NK-92 (cell line): ENCODE data around the gene RPS6KC1.
"Not testable (repeated sequence)": the region's sequence is repeated elsewhere in the genome, so short reads cannot be mapped to it uniquely, and the experiment has no call there.

Experiments
- DNase-seq: peaks from one replicate; lab custom pipeline; 2025; ENCODE audit not compliant: unreplicated experiment; lab: John Stamatoyannopoulos, UW

The RPS6KC1 gene

GRCh38 chr1:213106298-213106697 is 55.3 kb downstream of the RPS6KC1 start:
- no peak for DNase-seq

- no peak for DNase-seq
Observed at GRCh38 chr1:213107613-213108012, 56.6 kb downstream of the RPS6KC1 start.

- no peak for DNase-seq
Observed at GRCh38 chr1:213110349-213111300, 59.6 kb downstream of the RPS6KC1 start.

- DNase-seq, result no peak
Observed at GRCh38 chr1:213111502-213111901, 60.5 kb downstream of the RPS6KC1 start.

- not testable (repeated sequence) for DNase-seq
Observed at GRCh38 chr1:213112723-213113122, 61.7 kb downstream of the RPS6KC1 start.

GRCh38 chr1:213117699-213118180 is 66.7 kb downstream of the RPS6KC1 start:
- not testable (repeated sequence) for DNase-seq

GRCh38 chr1:213119794-213120193 is 68.8 kb downstream of the RPS6KC1 start:
- no peak for DNase-seq

GRCh38 chr1:213120386-213120785 is 69.3 kb downstream of the RPS6KC1 start:
- DNase-seq, result no peak

GRCh38 chr1:213120961-213121360 is 69.9 kb downstream of the RPS6KC1 start:
- no peak for DNase-seq

GRCh38 chr1:213122514-213122929 is 71.5 kb downstream of the RPS6KC1 start:
- no peak for DNase-seq

- no peak for DNase-seq
Observed at GRCh38 chr1:213123087-213123486, 72.0 kb downstream of the RPS6KC1 start.

GRCh38 chr1:213123536-213123935 is 72.5 kb downstream of the RPS6KC1 start:
- no peak for DNase-seq

- DNase-seq, result no peak
Observed at GRCh38 chr1:213124590-213124989, 73.5 kb downstream of the RPS6KC1 start.

GRCh38 chr1:213125643-213126042 is 74.6 kb downstream of the RPS6KC1 start:
- DNase-seq, result no peak

- no peak for DNase-seq
Observed at GRCh38 chr1:213127074-213127473, 76.0 kb downstream of the RPS6KC1 start.

GRCh38 chr1:213131851-213132655 is 81.0 kb downstream of the RPS6KC1 start:
- DNase-seq, result no peak

- no peak for DNase-seq
Observed at GRCh38 chr1:213135572-213135971, 84.5 kb downstream of the RPS6KC1 start.

- no peak for DNase-seq
Observed at GRCh38 chr1:213136190-213136917, 85.3 kb downstream of the RPS6KC1 start.

GRCh38 chr1:213138391-213138790 is 87.3 kb downstream of the RPS6KC1 start:
- no peak for DNase-seq

GRCh38 chr1:213138892-213139291 is 87.9 kb downstream of the RPS6KC1 start:
- DNase-seq, result no peak

- no peak for DNase-seq
Observed at GRCh38 chr1:213148905-213149304, 97.9 kb downstream of the RPS6KC1 start.
